Measurements from ENCODE around the gene PCDHA5.
A peak's percentile ranks its signal among the peaks of the same experiment; 100 is the strongest.
"Not testable (repeated sequence)": the region's sequence is repeated elsewhere in the genome, so short reads cannot be mapped to it uniquely, and the experiment has no call there.

The PCDHA5 gene

GRCh38 chr5:140823475-140823874, 2.1 kb downstream of the PCDHA5 start:
- DNase-seq (ENCODE audit: low spot score), result no peak

GRCh38 chr5:140827704-140828361, 6.4 kb downstream of the PCDHA5 start, which contains the start of gene PCDHA6:
Gene PCDHA6, plus strand, starts transcription at chr5:140827960. Its CDS starts 132 bp downstream, at chr5:140828092.
- no peak for DNase-seq (ENCODE audit: low spot score)

- peak; percentile 24 for DNase-seq (ENCODE audit: low spot score)
Observed at GRCh38 chr5:140828362-140828737, 6.9 kb downstream of the PCDHA5 start.

- not testable (repeated sequence) for DNase-seq (ENCODE audit: low spot score)
Observed at GRCh38 chr5:140829511-140830501, 8.4 kb downstream of the PCDHA5 start.

- no peak for DNase-seq (ENCODE audit: low spot score)
Observed at GRCh38 chr5:140833993-140834392, 12.6 kb downstream of the PCDHA5 start, which contains the start of gene PCDHA7. Gene PCDHA7, plus strand, starts transcription at chr5:140834269. Its CDS starts 115 bp downstream, at chr5:140834384.

- not testable (repeated sequence) for DNase-seq (ENCODE audit: low spot score)
Observed at GRCh38 chr5:140834439-140835008, 13.1 kb downstream of the PCDHA5 start.

- DNase-seq (ENCODE audit: low spot score), result no peak
Observed at GRCh38 chr5:140835622-140836510, 14.5 kb downstream of the PCDHA5 start.

GRCh38 chr5:140840978-140841962, 19.9 kb downstream of the PCDHA5 start, which contains the start of gene PCDHA8:
Gene PCDHA8, plus strand, starts transcription at chr5:140841187. Its CDS starts 135 bp downstream, at chr5:140841322.
- no peak for DNase-seq (ENCODE audit: low spot score)

GRCh38 chr5:140842798-140843733, 21.7 kb downstream of the PCDHA5 start:
- DNase-seq (ENCODE audit: low spot score), result no peak

GRCh38 chr5:140848139-140849102, 27.0 kb downstream of the PCDHA5 start, which contains the start of gene PCDHA9:
Gene PCDHA9, plus strand, starts transcription at chr5:140848382. Its CDS starts 114 bp downstream, at chr5:140848496.
- DNase-seq (ENCODE audit: low spot score), result not testable (repeated sequence)

GRCh38 chr5:140849831-140850634, 28.6 kb downstream of the PCDHA5 start:
- not testable (repeated sequence) for DNase-seq (ENCODE audit: low spot score)

GRCh38 chr5:140855772-140856674, 34.6 kb downstream of the PCDHA5 start, which contains the start of gene PCDHA10:
Gene PCDHA10, plus strand, starts transcription at chr5:140855897. Its CDS starts 152 bp downstream, at chr5:140856049.
- DNase-seq (ENCODE audit: low spot score), result no peak

GRCh38 chr5:140857177-140857986, 36.0 kb downstream of the PCDHA5 start:
- no peak for DNase-seq (ENCODE audit: low spot score)

GRCh38 chr5:140857987-140858240, 36.5 kb downstream of the PCDHA5 start:
- no peak for DNase-seq (ENCODE audit: low spot score)

Measured in GM03348 (cell line).